GM19397 (cell line): ENCODE measurements around the gene B3GNT2.
"Not testable (repeated sequence)": the region's sequence is repeated elsewhere in the genome, so short reads cannot be mapped to it uniquely, and the experiment has no call there.

Experiments used
- ATAC-seq: cut with Tn5 transposase; IDR thresholded peaks from one replicate; pipeline ENCODE4 v1.9.1; 2021; ENCODE audit warnings: mild to moderate bottlenecking, moderate library complexity; ENCODE audit not compliant: unreplicated experiment

The B3GNT2 gene

GRCh38 chr2:62229082-62229605 is 33.2 kb downstream of the B3GNT2 start:
- no peak for ATAC-seq

GRCh38 chr2:62231541-62231940 is 35.6 kb downstream of the B3GNT2 start:
- ATAC-seq, result no peak

- ATAC-seq, result no peak
Observed at GRCh38 chr2:62234755-62235655, 39.1 kb downstream of the B3GNT2 start.

- ATAC-seq, result no peak
Observed at GRCh38 chr2:62236499-62236898, 40.6 kb downstream of the B3GNT2 start.

GRCh38 chr2:62238236-62238635 is 42.3 kb downstream of the B3GNT2 start:
- no peak for ATAC-seq

- no peak for ATAC-seq
Observed at GRCh38 chr2:62240546-62240945, 44.6 kb downstream of the B3GNT2 start.

GRCh38 chr2:62243983-62244382 is 48.1 kb downstream of the B3GNT2 start:
- ATAC-seq, result no peak

- ATAC-seq, result no peak
Observed at GRCh38 chr2:62248226-62248625, 52.3 kb downstream of the B3GNT2 start.

GRCh38 chr2:62250239-62250638 is 54.3 kb downstream of the B3GNT2 start:
- no peak for ATAC-seq

- ATAC-seq, result no peak
Observed at GRCh38 chr2:62254424-62255266, 58.7 kb downstream of the B3GNT2 start.

- ATAC-seq, result no peak
Observed at GRCh38 chr2:62257466-62257865, 61.6 kb downstream of the B3GNT2 start.

GRCh38 chr2:62263076-62263715 is 67.3 kb downstream of the B3GNT2 start:
- no peak for ATAC-seq

- no peak for ATAC-seq
Observed at GRCh38 chr2:62264186-62264585, 68.3 kb downstream of the B3GNT2 start.

GRCh38 chr2:62265106-62265505 is 69.2 kb downstream of the B3GNT2 start:
- ATAC-seq, result no peak

- no peak for ATAC-seq
Observed at GRCh38 chr2:62266433-62267038, 70.6 kb downstream of the B3GNT2 start.

GRCh38 chr2:62267696-62268095 is 71.8 kb downstream of the B3GNT2 start:
- ATAC-seq, result no peak

GRCh38 chr2:62268681-62269188 is 72.8 kb downstream of the B3GNT2 start:
- not testable (repeated sequence) for ATAC-seq

GRCh38 chr2:62270728-62271127 is 74.8 kb downstream of the B3GNT2 start:
- ATAC-seq, result no peak
